ENCODE data around the gene KLF2.

- no peak for TF ChIP-seq CTCF (IDR thresholded peaks at IDR 0.05)
- no peak for TF ChIP-seq POLR2A (IDR thresholded peaks at IDR 0.05)
Measured at GRCh38 chr19:16359074-16359473, 34.4 kb downstream of the KLF2 start.

Data from esophagus squamous epithelium (tissue), 4 donors.